A549 (cell line): ENCODE data around the gene AMN. TPM values are rescaled to one million over a fixed set of nuclear protein-coding genes. Genes with fewer than 3 reads are reported as not detected.

ENCODE experiments used
- ATAC-seq, 2 experiments: fragments of 200-7000 bp in 1 of 2; fragments of >200 bp in 1 of 2; cut with Nextera tagmentation in 1 of 2; cut with Tn5 transposase in 1 of 2; 3 replicates each; pipeline versions ENCODE4 v1.8.0 to v1.9.1; 2018 to 2020; ENCODE audit warnings: mild to moderate bottlenecking in 1 of 2, moderate library complexity in 1 of 2
- CTCF ChIA-PET: fragments of 300-600 bp; sonication (Branson Sonifier 250); formaldehyde crosslinking; extraction: SDS; loops from one replicate; lab custom pipeline; 2021; ENCODE audit warnings: antibody characterized with exemption, inconsistent platforms; lab: Yijun Ruan, JAX
- POLR2A ChIA-PET: fragments of 350-600 bp; formaldehyde crosslinking; extraction: SDS; loops from one replicate; lab custom pipeline; 2021; ENCODE audit warnings: antibody characterized with exemption, inconsistent platforms; lab: Yijun Ruan, JAX
- DNase-seq, 2 experiments: peaks; one replicate each; pipeline versions ENCODE4 v3.0.0 to v3.0.0-alpha.2; 2011 to 2016; ENCODE audit warnings: low read depth in 1 of 2, low spot score in 1 of 2
- FAIRE-seq: peaks from 2 replicates; lab custom pipeline; 2011; peaks lifted over from hg19 to GRCh38; lab: Jason Lieb, UNC
- H3K27ac ChIP-seq, 2 experiments: fragments of >200 bp; sonication (Bioruptor Twin); formaldehyde crosslinking; 3 replicates each; pipeline ENCODE4 v1.5.1; 2016 to 2017
- H3K4me1 ChIP-seq: fragments of >200 bp; sonication (Bioruptor Twin); formaldehyde crosslinking; 3 replicates; pipeline ENCODE4 v1.6.1; 2016
- H3K4me2 ChIP-seq: fragments of >200 bp; sonication (Bioruptor Twin); formaldehyde crosslinking; 3 replicates; pipeline ENCODE4 v1.6.1; 2016
- H3K4me3 ChIP-seq: fragments of >200 bp; sonication (Bioruptor Twin); formaldehyde crosslinking; 3 replicates; pipeline ENCODE4 v1.5.1; 2016
- H3K9me3 ChIP-seq: fragments of >200 bp; sonication (Bioruptor Twin); formaldehyde crosslinking; 3 replicates; pipeline ENCODE4 v1.6.1; 2016
- CBX8 ChIP-seq: fragments of 200-600 bp; sonication (generic); IDR thresholded peaks from 2 replicates; pipeline ENCODE4 v1.6.1; 2016
- CHD2 ChIP-seq: fragments of 150-350 bp; IDR thresholded peaks from 2 replicates; pipeline ENCODE4 v1.6.1; 2014; ENCODE audit warnings: low read length; ENCODE audit not compliant: partially characterized antibody
- E2F6 ChIP-seq: IDR thresholded peaks from 2 replicates; pipeline ENCODE4 v1.6.1; 2012; ENCODE audit warnings: low read depth, borderline replicate concordance
- EHF ChIP-seq: fragments of 250-450 bp; sonication (Bioruptor Pico); IDR thresholded peaks from 2 replicates; pipeline ENCODE4 v1.5.0; 2020; ENCODE audit warnings: mild to moderate bottlenecking
- EHMT2 ChIP-seq: fragments of 200-600 bp; sonication (generic); IDR thresholded peaks from 2 replicates; pipeline ENCODE4 v1.6.1; 2016; ENCODE audit warnings: antibody characterized with exemption, low read depth, mild to moderate bottlenecking, moderate library complexity
- ELK1 ChIP-seq: fragments of 150-350 bp; IDR thresholded peaks from 2 replicates; pipeline ENCODE4 v1.6.1; 2014; ENCODE audit warnings: low read depth, mild to moderate bottlenecking, low read length
- FOSB ChIP-seq: fragments of 250-450 bp; sonication (Bioruptor Pico); IDR thresholded peaks from 2 replicates; pipeline ENCODE4 v1.5.0; 2020; ENCODE audit warnings: mild to moderate bottlenecking, moderate library complexity
- FOSL2 ChIP-seq, 2 experiments: fragments of 450-650 bp in 1 of 2; fragments of >200 bp in 1 of 2; sonication (Bioruptor Twin) in 1 of 2; formaldehyde crosslinking; IDR thresholded peaks; 2 replicates each; pipeline versions ENCODE4 v1.5.0 to v1.6.1; 2016 to 2020; ENCODE audit warnings: mild to moderate bottlenecking in 1 of 2, moderate library complexity in 1 of 2
- FOXS1 ChIP-seq: fragments of 250-450 bp; sonication (Bioruptor Pico); IDR thresholded peaks from 2 replicates; pipeline ENCODE4 v1.5.0; 2020; ENCODE audit warnings: mild to moderate bottlenecking, moderate library complexity
- HES2 ChIP-seq: fragments of >200 bp; sonication (Bioruptor Twin); formaldehyde crosslinking; IDR thresholded peaks from 2 replicates; pipeline ENCODE4 v1.6.1; 2016
- HOXB13 ChIP-seq: fragments of 250-450 bp; sonication (Bioruptor Pico); IDR thresholded peaks from 2 replicates; pipeline ENCODE4 v1.5.0; 2020; ENCODE audit warnings: low read depth, mild to moderate bottlenecking, moderate library complexity
- JUN ChIP-seq, 2 experiments: fragments of >200 bp; sonication (Bioruptor Twin); formaldehyde crosslinking; IDR thresholded peaks; 2 replicates in 1 of 2; 3 replicates in 1 of 2; pipeline ENCODE4 v1.6.1; 2016 to 2017
- KDM5A ChIP-seq: fragments of 200-600 bp; sonication (generic); IDR thresholded peaks from 2 replicates; pipeline ENCODE4 v1.6.1; 2016; ENCODE audit warnings: antibody characterized with exemption, mild to moderate bottlenecking
- MAX ChIP-seq: IDR thresholded peaks from 2 replicates; pipeline ENCODE4 v1.6.1; 2012
- MAZ ChIP-seq: fragments of 150-350 bp; IDR thresholded peaks from 2 replicates; pipeline ENCODE4 v1.6.1; 2014; ENCODE audit warnings: antibody characterized with exemption, low read depth, low read length, borderline replicate concordance
- MYC ChIP-seq: IDR thresholded peaks from 2 replicates; pipeline ENCODE4 v1.6.1; 2012; ENCODE audit warnings: mild to moderate bottlenecking, inconsistent platforms, low read length, improper control_type of control experiment, borderline replicate concordance
- NR3C1 ChIP-seq: fragments of >200 bp; sonication (Bioruptor Twin); formaldehyde crosslinking; IDR thresholded peaks from 3 replicates; pipeline ENCODE4 v1.6.1; 2017
- PBX3 ChIP-seq: IDR thresholded peaks from 2 replicates; pipeline ENCODE4 v1.6.1; 2012
- POLR2AphosphoS2 ChIP-seq: conservative IDR thresholded peaks from 2 replicates; pipeline ENCODE4 v1.6.1; 2012; ENCODE audit warnings: low read length, improper control_type of control experiment, inconsistent platforms
- RCOR1 ChIP-seq: fragments of 150-350 bp; IDR thresholded peaks from 2 replicates; pipeline ENCODE4 v1.6.1; 2014; ENCODE audit warnings: antibody characterized with exemption, low read length, low read depth
- SREBF2 ChIP-seq: fragments of 450-650 bp; IDR thresholded peaks from 2 replicates; pipeline ENCODE4 v1.6.1; 2014; ENCODE audit warnings: mild to moderate bottlenecking, moderate library complexity
- USF2 ChIP-seq: fragments of 450-650 bp; IDR thresholded peaks from 2 replicates; pipeline ENCODE4 v1.6.1; 2014; ENCODE audit warnings: antibody characterized with exemption
- ZFP36 ChIP-seq: fragments of 450-650 bp; IDR thresholded peaks from 2 replicates; pipeline ENCODE4 v1.6.1; 2014; ENCODE audit warnings: borderline replicate concordance; ENCODE audit not compliant: partially characterized antibody
- WGBS: methylation state at CpG from one replicate; pipeline ENCODE4 v1.1.6; 2017; ENCODE audit errors: missing lambda C conversion rate; 5-methylcytosine and 5-hydroxymethylcytosine counted together
- polyA plus RNA-seq, 4 experiments: library from polyadenylated mRNA; depleted of rRNA in 3 of 4; stranded (reverse); fragments of >200 nt; fragmentation: RNase III in 1 of 4; extraction: RNeasy Plus Mini Kit Qiagen cat#74134 plus additional on column Dnase treatment in 1 of 4; gene quantifications; 2 replicates in 3 of 4; 3 replicates in 1 of 4; pipeline ENCODE4 v1.2.3, GENCODE V29; 2011 to 2017

AMN gene
- polyA plus RNA-seq, 2 of the 4 experiments (the other 2 are of a cell fraction), result 0.25 to 0.58 TPM

GRCh38 chr14:102897299-102898027, 25.0 kb upstream of the AMN start:
- 95% methylated on average over 14 of the region's 14 CpGs for WGBS
- no peak for TF ChIP-seq EHMT2
- TF ChIP-seq EHF (CRISPR knock-in tag), result no peak
- TF ChIP-seq CBX8, result no peak
- no peak for TF ChIP-seq FOSB (CRISPR knock-in tag)
- no peak for TF ChIP-seq E2F6
- CTCF ChIA-PET, result interaction anchor here (1.0 to 1.2 kb wide), 3 partner anchors 104 to 208 kb away, joined by 3 to 4 read pairs (median 3); no protein-coding TSS in a partner anchor

GRCh38 chr14:102898298-102898697, 24.2 kb upstream of the AMN start:
- ChIA-PET CTCF (no interaction called here), POLR2A (no interaction called here)
- FAIRE-seq (no peak), DNase-seq (no peak), ATAC-seq (no peak)
- H3K4me1 ChIP-seq, result no peaks in the 10 kb centered on the region
- no peak overlapping the region for H3K4me2 ChIP-seq
- H3K27ac ChIP-seq, result no peak overlapping the region
- TF ChIP-seq RCOR1, result no peak
- no peak for TF ChIP-seq POLR2AphosphoS2
- no peak for TF ChIP-seq ZFP36
- TF ChIP-seq KDM5A, result no peak
- no peak for TF ChIP-seq JUN (IDR thresholded peaks at IDR 0.05)
- TF ChIP-seq FOSL2 (IDR thresholded peaks at IDR 0.05), result no peak
- no peak for TF ChIP-seq FOSL2 (CRISPR knock-in tag; IDR thresholded peaks at IDR 0.05)
- no peak for TF ChIP-seq SREBF2
- TF ChIP-seq EHF (CRISPR knock-in tag), result no peak
- no peak for TF ChIP-seq MYC
- no peak for TF ChIP-seq NR3C1
- no peak for TF ChIP-seq USF2
- no peak for TF ChIP-seq HES2
- WGBS, result 94% methylated on average over 6 of the region's 6 CpGs
- H3K4me3 ChIP-seq, result no peak overlapping the region
- H3K9me3 ChIP-seq, result no peaks in the 10 kb centered on the region

More at GRCh38 chr14:102897299-102898027, 25.0 kb upstream of the AMN start:
- Histone ChIP-seq H3K9me3 (no peaks in the 10 kb centered on the region), H3K4me3 (no peak overlapping the region), H3K4me1 (no peaks in the 10 kb centered on the region), H3K27ac (no peak overlapping the region), H3K4me2 (no peak overlapping the region)
- no peak for ATAC-seq
- FAIRE-seq, result no peak
- DNase-seq, result no peak
- POLR2A ChIA-PET, result no interaction called here

GRCh38 chr14:102898776-102899515, 23.5 kb upstream of the AMN start:
- H3K9me3 ChIP-seq, result no peaks in the 10 kb centered on the region
- ChIA-PET CTCF (no interaction called here), POLR2A (interaction anchor here (0.6 kb wide), 1 partner anchor 650 kb away, joined by 3 read pairs; no protein-coding TSS in a partner anchor)
- 87% methylated on average over 18 of the region's 18 CpGs for WGBS
- DNase-seq, result no peak
- no peak for FAIRE-seq
- H3K4me3 ChIP-seq, result no peak overlapping the region
- no peak overlapping the region for H3K4me2 ChIP-seq
- H3K4me1 ChIP-seq, result no peaks in the 10 kb centered on the region
- H3K27ac ChIP-seq, result no peak overlapping the region
- TF ChIP-seq MAX (no peak), ELK1 (no peak), PBX3 (no peak), FOXS1 (CRISPR knock-in tag) (no peak), CBX8 (no peak), HOXB13 (CRISPR knock-in tag) (no peak), CHD2 (no peak), MAZ (no peak), NR3C1 (no peak)
- ATAC-seq, result no peak
